HCT116 (cell line): ENCODE measurements around the gene MEI1.

Experiments
- FOSL1 ChIP-seq: IDR thresholded peaks from 2 replicates; pipeline ENCODE4 v1.6.1; 2012; ENCODE audit warnings: low read depth
- POLR2A ChIP-seq: IDR thresholded peaks from 2 replicates; pipeline ENCODE4 v1.7.0; 2011; ENCODE audit warnings: borderline replicate concordance; ENCODE audit not compliant: insufficient read depth, insufficient read length; ENCODE audit errors: extremely low read depth
- RAD21 ChIP-seq: IDR thresholded peaks from 2 replicates; pipeline ENCODE4 v1.6.1; 2012; ENCODE audit warnings: low read depth, mild to moderate bottlenecking
- TCF7L2 ChIP-seq: IDR thresholded peaks from 2 replicates; pipeline ENCODE4 v1.7.0; 2011; ENCODE audit warnings: borderline replicate concordance, inconsistent platforms; ENCODE audit not compliant: insufficient read depth, insufficient read length; ENCODE audit errors: extremely low read depth
- TF ChIP-seq, protein P1 (sequence below), 3 experiments: fragments of 200-600 bp in 1 of 3; sonication (generic) in 1 of 3; IDR thresholded peaks in 2 of 3; conservative IDR thresholded peaks in 1 of 3; 2 replicates each; pipeline ENCODE4 v1.5.1; 2012 to 2017; ENCODE audit warnings: low read depth in 2 of 3, low read length in 2 of 3, antibody characterized with exemption in 1 of 3, borderline replicate concordance in 1 of 3, control low read depth in 1 of 3, mild to moderate bottlenecking in 1 of 3, mixed read lengths in 1 of 3, mixed run types in 1 of 3, moderate library complexity in 1 of 3; ENCODE audit not compliant: insufficient read depth in 1 of 3
- TF ChIP-seq, protein P2 (sequence below): IDR thresholded peaks from 2 replicates; pipeline ENCODE4 v1.6.1; 2012

DNA sequence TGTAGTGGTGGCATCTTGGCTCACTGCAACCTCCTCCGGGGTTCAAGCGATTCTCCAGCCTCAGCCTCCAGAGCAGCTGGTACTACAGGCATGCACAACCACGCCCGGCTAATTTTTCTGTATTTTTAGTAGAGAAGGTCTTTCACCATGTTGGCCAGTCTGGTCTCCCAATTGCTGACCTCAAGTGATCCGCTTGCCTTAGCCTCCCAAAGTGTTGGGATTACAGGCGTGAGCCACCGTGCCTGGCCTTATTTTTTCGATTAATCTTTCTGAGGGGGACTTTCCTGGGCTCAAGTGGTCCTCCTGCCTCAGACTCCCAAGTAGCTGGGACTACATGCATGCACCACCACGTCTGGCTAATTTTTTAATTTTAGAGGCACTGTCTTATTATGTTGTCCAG lies 16.3 kb upstream of the MEI1 start:
- TF ChIP-seq POLR2A (no peak), FOSL1 (no peak), TCF7L2 (no peak), RAD21 (no peak)
- TF ChIP-seq, protein P1, sequence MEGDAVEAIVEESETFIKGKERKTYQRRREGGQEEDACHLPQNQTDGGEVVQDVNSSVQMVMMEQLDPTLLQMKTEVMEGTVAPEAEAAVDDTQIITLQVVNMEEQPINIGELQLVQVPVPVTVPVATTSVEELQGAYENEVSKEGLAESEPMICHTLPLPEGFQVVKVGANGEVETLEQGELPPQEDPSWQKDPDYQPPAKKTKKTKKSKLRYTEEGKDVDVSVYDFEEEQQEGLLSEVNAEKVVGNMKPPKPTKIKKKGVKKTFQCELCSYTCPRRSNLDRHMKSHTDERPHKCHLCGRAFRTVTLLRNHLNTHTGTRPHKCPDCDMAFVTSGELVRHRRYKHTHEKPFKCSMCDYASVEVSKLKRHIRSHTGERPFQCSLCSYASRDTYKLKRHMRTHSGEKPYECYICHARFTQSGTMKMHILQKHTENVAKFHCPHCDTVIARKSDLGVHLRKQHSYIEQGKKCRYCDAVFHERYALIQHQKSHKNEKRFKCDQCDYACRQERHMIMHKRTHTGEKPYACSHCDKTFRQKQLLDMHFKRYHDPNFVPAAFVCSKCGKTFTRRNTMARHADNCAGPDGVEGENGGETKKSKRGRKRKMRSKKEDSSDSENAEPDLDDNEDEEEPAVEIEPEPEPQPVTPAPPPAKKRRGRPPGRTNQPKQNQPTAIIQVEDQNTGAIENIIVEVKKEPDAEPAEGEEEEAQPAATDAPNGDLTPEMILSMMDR (IDR thresholded peaks at IDR 0.05 in 2 of 3, conservative IDR thresholded peaks at IDR 0.05 in 1 of 3; ENCODE audit: borderline replicate concordance in 1 of 3, insufficient read depth in 1 of 3, low read depth in 2 of 3, low read length in 2 of 3): no peak
- TF ChIP-seq, protein P2, sequence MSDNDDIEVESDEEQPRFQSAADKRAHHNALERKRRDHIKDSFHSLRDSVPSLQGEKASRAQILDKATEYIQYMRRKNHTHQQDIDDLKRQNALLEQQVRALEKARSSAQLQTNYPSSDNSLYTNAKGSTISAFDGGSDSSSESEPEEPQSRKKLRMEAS: no peak
